GM12878 (cell line): ENCODE measurements around the gene TNFRSF11A.

ENCODE experiments used
- CBX5 ChIP-seq: sonication (generic); IDR thresholded peaks from 2 replicates; pipeline ENCODE4 v1.6.1; 2016; ENCODE audit warnings: low read depth, moderate library complexity, mild to moderate bottlenecking, inconsistent platforms
- EP300 ChIP-seq, 2 experiments: fragments of 150-350 bp in 1 of 2; IDR thresholded peaks; 2 replicates each; pipeline ENCODE4 v1.6.1; 2011 to 2012; ENCODE audit warnings: low read depth in 2 of 2, low read length in 2 of 2, borderline replicate concordance in 1 of 2, improper control_type of control experiment in 1 of 2, inconsistent platforms in 1 of 2; ENCODE audit not compliant: control insufficient read depth in 1 of 2
- HDAC6 ChIP-seq: fragments of 200-600 bp; sonication (generic); IDR thresholded peaks from one replicate; pipeline ENCODE4 v1.8.0; 2017; ENCODE audit warnings: antibody characterized with exemption; ENCODE audit not compliant: unreplicated experiment
- IKZF2 ChIP-seq, 2 experiments: fragments of 450-650 bp; IDR thresholded peaks; 2 replicates each; pipeline ENCODE4 v1.6.1; 2017; ENCODE audit warnings: mild to moderate bottlenecking in 2 of 2, moderate library complexity in 2 of 2
- JUND ChIP-seq: IDR thresholded peaks from 2 replicates; pipeline ENCODE4 v1.6.1; 2012; ENCODE audit warnings: low read depth, mild to moderate bottlenecking, low read length, improper control_type of control experiment, moderate library complexity
- POLR2A ChIP-seq: IDR thresholded peaks from 2 replicates; pipeline ENCODE4 v1.6.1; 2011; ENCODE audit warnings: low read depth, mild to moderate bottlenecking, low read length
- RAD21 ChIP-seq: IDR thresholded peaks from 2 replicates; pipeline ENCODE4 v1.6.1; 2011; ENCODE audit warnings: mild to moderate bottlenecking, low read depth, low read length, moderate library complexity; ENCODE audit not compliant: insufficient read depth
- RELA ChIP-seq: fragments of 450-650 bp; IDR thresholded peaks from 2 replicates; pipeline ENCODE4 v1.8.0; 2014; ENCODE audit warnings: borderline replicate concordance; ENCODE audit not compliant: partially characterized antibody
- SP1 ChIP-seq: IDR thresholded peaks from one replicate; pipeline ENCODE4 v1.6.1; 2011; ENCODE audit warnings: low read depth, low read length
- TF ChIP-seq, protein P1 (sequence below), 3 experiments: IDR thresholded peaks in 2 of 3; conservative IDR thresholded peaks in 1 of 3; 2 replicates each; pipeline ENCODE4 v1.5.1; 2011; ENCODE audit warnings: low read depth in 3 of 3, low read length in 3 of 3, mild to moderate bottlenecking in 3 of 3, control low read depth in 2 of 3, moderate library complexity in 2 of 3, inconsistent platforms in 1 of 3, mixed read lengths in 1 of 3; ENCODE audit not compliant: control insufficient read depth in 2 of 3, insufficient read depth in 1 of 3; ENCODE audit errors: extremely low read depth in 1 of 3

DNA sequence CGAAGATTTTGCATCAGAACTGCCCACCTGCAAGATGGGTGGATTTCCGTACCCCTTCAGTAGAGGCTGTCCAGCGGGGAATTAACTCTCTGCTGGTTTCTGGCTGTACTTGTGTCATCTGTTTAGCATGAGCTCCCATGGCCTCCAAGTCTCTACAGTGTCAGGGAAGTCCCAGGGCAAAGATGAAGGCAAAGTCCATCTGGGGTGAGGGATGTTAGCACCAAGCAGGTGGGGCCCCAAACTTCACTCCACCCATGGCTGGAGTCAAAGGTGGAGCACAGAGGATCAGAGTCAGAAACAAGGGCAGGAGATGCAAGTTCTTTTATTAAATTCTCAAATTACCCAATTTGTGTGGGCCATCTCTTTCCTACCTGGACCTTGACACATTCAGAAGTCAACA lies 78.0 kb downstream of the TNFRSF11A start:
- no peak for TF ChIP-seq CBX5
- TF ChIP-seq, protein P1, sequence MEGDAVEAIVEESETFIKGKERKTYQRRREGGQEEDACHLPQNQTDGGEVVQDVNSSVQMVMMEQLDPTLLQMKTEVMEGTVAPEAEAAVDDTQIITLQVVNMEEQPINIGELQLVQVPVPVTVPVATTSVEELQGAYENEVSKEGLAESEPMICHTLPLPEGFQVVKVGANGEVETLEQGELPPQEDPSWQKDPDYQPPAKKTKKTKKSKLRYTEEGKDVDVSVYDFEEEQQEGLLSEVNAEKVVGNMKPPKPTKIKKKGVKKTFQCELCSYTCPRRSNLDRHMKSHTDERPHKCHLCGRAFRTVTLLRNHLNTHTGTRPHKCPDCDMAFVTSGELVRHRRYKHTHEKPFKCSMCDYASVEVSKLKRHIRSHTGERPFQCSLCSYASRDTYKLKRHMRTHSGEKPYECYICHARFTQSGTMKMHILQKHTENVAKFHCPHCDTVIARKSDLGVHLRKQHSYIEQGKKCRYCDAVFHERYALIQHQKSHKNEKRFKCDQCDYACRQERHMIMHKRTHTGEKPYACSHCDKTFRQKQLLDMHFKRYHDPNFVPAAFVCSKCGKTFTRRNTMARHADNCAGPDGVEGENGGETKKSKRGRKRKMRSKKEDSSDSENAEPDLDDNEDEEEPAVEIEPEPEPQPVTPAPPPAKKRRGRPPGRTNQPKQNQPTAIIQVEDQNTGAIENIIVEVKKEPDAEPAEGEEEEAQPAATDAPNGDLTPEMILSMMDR (IDR thresholded peaks at IDR 0.05 in 2 of 3, conservative IDR thresholded peaks at IDR 0.05 in 1 of 3; ENCODE audit: control insufficient read depth in 2 of 3, extremely low read depth in 1 of 3, insufficient read depth in 1 of 3, low read depth in 3 of 3, low read length in 3 of 3): no peak
- TF ChIP-seq JUND: no peak
- no peak for TF ChIP-seq RAD21
- TF ChIP-seq EP300 (IDR thresholded peaks at IDR 0.05; ENCODE audit: borderline replicate concordance in 1 of 2, control insufficient read depth in 1 of 2, low read depth in 2 of 2, low read length in 2 of 2): no peak
- TF ChIP-seq IKZF2 (IDR thresholded peaks at IDR 0.05): no peak
- no peak for TF ChIP-seq RELA
- no peak for TF ChIP-seq SP1
- TF ChIP-seq POLR2A: no peak
- no peak for TF ChIP-seq HDAC6
